ENCODE data around the gene LRRC58.

- TF ChIP-seq, protein P1, sequence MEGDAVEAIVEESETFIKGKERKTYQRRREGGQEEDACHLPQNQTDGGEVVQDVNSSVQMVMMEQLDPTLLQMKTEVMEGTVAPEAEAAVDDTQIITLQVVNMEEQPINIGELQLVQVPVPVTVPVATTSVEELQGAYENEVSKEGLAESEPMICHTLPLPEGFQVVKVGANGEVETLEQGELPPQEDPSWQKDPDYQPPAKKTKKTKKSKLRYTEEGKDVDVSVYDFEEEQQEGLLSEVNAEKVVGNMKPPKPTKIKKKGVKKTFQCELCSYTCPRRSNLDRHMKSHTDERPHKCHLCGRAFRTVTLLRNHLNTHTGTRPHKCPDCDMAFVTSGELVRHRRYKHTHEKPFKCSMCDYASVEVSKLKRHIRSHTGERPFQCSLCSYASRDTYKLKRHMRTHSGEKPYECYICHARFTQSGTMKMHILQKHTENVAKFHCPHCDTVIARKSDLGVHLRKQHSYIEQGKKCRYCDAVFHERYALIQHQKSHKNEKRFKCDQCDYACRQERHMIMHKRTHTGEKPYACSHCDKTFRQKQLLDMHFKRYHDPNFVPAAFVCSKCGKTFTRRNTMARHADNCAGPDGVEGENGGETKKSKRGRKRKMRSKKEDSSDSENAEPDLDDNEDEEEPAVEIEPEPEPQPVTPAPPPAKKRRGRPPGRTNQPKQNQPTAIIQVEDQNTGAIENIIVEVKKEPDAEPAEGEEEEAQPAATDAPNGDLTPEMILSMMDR (IDR thresholded peaks at IDR 0.05) = no peak
- no peak for TF ChIP-seq POLR2A (IDR thresholded peaks at IDR 0.05)
Observed at GRCh38 chr3:120341658-120342346, 7.4 kb downstream of the LRRC58 start.
